Activated CD4-positive, alpha-beta T cell treated with anti-CD3 and anti-CD28 coated beads, Interleukin-2, amount 10 ng/mL, durations not matched to agents 24 days and 14 days (primary cell): Measurements from ENCODE around the gene IL31RA. TPM values are rescaled to one million over a fixed set of nuclear protein-coding genes. Genes with fewer than 3 reads are reported as not detected.

Source experiments
- DNase-seq: peaks from one replicate; pipeline ENCODE4 v3.0.0; 2022
- H3K27ac Mint-ChIP-seq: one replicate; pipeline ENCODE4 v1.8.0; 2022; ENCODE audit warnings: mild to moderate bottlenecking, mixed read lengths
- H3K27me3 Mint-ChIP-seq: one replicate; pipeline ENCODE4 v1.8.0; 2022; ENCODE audit warnings: mixed read lengths
- H3K36me3 Mint-ChIP-seq: one replicate; pipeline ENCODE4 v1.8.0; 2022; ENCODE audit warnings: low read depth, mild to moderate bottlenecking, mixed read lengths
- H3K4me1 Mint-ChIP-seq: one replicate; pipeline ENCODE4 v1.8.0; 2021; ENCODE audit warnings: mixed read lengths
- H3K4me3 Mint-ChIP-seq: one replicate; pipeline ENCODE4 v1.8.0; 2022; ENCODE audit warnings: mild to moderate bottlenecking, moderate library complexity, mixed read lengths
- H3K9me3 Mint-ChIP-seq: one replicate; pipeline ENCODE4 v1.8.0; 2021; ENCODE audit warnings: mixed read lengths
- intact Hi-C: fragments of 100-400 bp; cut with micrococcal nuclease; formaldehyde crosslinking; loops from one replicate; pipeline ENCODE4 v1.15.1; 2023
- total RNA-seq: library from RNA; stranded (reverse); gene quantifications from 2 replicates; pipeline ENCODE4 v1.2.3, GENCODE V29; 2022

Gene IL31RA
- total RNA-seq, 1 donor from 2014 or later: 0.63 TPM

DNA sequence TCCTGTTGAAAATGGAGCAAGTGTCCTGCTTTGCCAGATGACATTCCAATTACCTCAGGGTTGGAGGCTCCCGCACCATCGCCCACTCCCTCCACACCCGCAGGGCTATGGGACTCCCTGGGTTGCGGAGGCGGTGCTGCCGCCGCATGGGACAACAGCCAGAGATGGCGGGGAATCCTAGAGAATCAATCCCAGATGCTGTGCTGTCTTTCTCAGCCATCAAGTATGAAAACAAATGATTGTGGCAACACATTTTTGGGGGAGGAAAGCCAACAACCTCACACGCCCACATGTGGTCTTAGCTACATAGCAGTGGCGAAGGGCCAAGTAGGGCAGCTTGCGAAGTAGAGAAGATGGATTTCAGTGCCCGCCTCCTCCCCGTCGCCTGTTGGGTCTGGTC lies 46.7 kb downstream of the IL31RA start:
- peaks cover 32% of the 10 kb centered on the region for H3K4me1 Mint-ChIP-seq
- no peak overlapping the region for H3K27ac Mint-ChIP-seq
- H3K36me3 Mint-ChIP-seq: peaks cover 1% of the 10 kb centered on the region
- intact Hi-C loops: no loop called here
- DNase-seq: no peak
- H3K27me3 Mint-ChIP-seq: no peaks in the 10 kb centered on the region
- H3K4me3 Mint-ChIP-seq: no peak overlapping the region
- H3K9me3 Mint-ChIP-seq: no peaks in the 10 kb centered on the region

DNA sequence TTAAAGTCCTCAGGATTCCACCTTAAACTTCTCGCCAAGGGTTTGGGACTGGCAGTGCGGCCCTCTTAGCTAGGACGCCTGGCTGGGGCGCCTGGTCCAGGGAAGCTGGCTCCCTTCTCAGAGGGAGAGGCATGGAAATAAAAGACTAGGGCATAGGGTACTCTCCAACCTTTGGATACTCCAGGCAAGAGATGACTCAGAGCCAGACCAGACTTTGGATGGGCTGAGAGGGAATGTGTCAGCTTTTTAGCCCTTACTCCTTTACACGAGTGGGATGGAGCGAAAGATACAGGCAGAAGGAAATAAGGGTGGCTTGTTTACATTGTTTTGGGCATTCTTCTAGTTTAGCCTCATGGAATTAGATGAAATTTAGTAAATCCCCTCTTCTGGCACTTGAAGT lies 48.2 kb downstream of the IL31RA start:
- DNase-seq: no peak
- H3K27me3 Mint-ChIP-seq: no peaks in the 10 kb centered on the region
- H3K36me3 Mint-ChIP-seq: peaks cover 1% of the 10 kb centered on the region
- H3K9me3 Mint-ChIP-seq: no peaks in the 10 kb centered on the region
- intact Hi-C loops: no loop called here
- H3K27ac Mint-ChIP-seq: peak overlapping the region; percentile 52
- no peak overlapping the region for H3K4me3 Mint-ChIP-seq
- H3K4me1 Mint-ChIP-seq: peaks cover 41% of the 10 kb centered on the region

DNA sequence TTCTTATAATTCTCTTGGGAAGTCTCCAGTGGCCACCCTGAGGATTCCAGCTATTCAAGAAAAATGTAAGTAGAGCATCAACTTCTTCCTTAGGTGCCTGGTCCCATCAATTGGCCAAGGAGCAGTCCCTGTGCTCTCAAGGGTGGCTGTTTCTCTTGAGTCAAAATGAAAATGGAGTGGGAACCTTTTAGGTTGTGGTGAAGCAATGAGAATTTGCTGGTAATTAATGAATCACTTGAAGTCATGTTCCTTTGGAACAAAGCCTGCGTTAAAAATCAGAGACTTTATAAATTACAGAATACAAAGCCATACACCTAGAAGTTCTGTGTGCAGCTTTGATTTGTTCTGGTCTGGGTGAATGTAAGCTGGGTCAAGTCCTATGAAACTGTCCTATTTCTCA lies 48.9 kb downstream of the IL31RA start:
- peak overlapping the region; percentile 66 for H3K27ac Mint-ChIP-seq
- H3K9me3 Mint-ChIP-seq: no peaks in the 10 kb centered on the region
- intact Hi-C loops: loop anchor here (5.0 to 10.0 kb wide), 4 partner anchors 138 to 725 kb away; partner anchors contain the start of genes CDC20B and SLC38A9
- no peak overlapping the region for H3K4me3 Mint-ChIP-seq
- DNase-seq: no peak
- H3K4me1 Mint-ChIP-seq: peaks cover 43% of the 10 kb centered on the region
- no peaks in the 10 kb centered on the region for H3K27me3 Mint-ChIP-seq
- H3K36me3 Mint-ChIP-seq: peaks cover 1% of the 10 kb centered on the region

DNA sequence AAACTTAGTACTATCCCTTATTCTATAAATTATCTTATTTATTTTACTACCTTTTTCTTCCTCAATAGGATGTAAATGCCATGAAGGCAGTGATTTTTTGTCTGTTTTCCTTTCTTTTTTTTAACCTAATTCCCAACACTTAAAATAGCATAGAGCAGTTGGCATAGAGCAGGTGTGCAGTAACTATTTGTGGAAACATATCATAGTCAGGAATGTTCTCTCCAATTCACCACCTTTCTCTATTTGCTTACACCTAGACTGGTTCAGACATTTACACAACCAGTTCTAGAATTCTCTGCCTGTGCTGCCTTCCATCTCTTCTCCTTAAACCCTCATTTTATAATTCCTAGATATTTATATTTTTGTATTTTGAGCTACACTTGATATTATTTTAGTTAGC lies 49.6 kb downstream of the IL31RA start:
- H3K4me1 Mint-ChIP-seq: peaks cover 50% of the 10 kb centered on the region
- H3K36me3 Mint-ChIP-seq: peaks cover 1% of the 10 kb centered on the region
- no peak for DNase-seq
- no peaks in the 10 kb centered on the region for H3K27me3 Mint-ChIP-seq
- no peak overlapping the region for H3K4me3 Mint-ChIP-seq
- H3K9me3 Mint-ChIP-seq: no peaks in the 10 kb centered on the region
- no peak overlapping the region for H3K27ac Mint-ChIP-seq
- intact Hi-C loops: loop anchor here (5.0 to 10.0 kb wide), 4 partner anchors 138 to 726 kb away; partner anchors contain the start of genes CDC20B and SLC38A9

DNA sequence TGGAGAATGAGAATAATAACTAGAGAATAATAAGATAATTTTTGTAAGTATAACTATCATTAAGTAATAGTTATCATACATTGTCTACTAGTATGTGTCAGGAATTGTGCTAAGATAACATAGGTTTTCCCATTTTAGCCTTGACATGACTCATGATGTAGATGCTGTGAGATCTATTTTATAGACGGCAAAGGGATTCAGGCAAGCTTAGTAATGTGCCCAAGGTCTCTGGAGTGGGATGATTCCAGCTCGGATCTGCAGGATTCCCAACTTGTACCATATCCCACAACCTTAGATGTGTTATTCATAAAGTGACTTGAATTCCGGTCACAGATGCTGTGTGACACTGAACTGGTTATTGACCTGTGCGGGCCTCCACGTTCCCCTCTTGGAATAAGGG lies 51.5 kb downstream of the IL31RA start:
- H3K9me3 Mint-ChIP-seq: no peaks in the 10 kb centered on the region
- H3K27ac Mint-ChIP-seq: peak overlapping the region; percentile 67
- H3K4me1 Mint-ChIP-seq: peaks cover 47% of the 10 kb centered on the region
- intact Hi-C loops: loop anchor here (2.0 to 10.0 kb wide), 6 partner anchors 34 to 728 kb away; partner anchors contain the start of genes CDC20B and SLC38A9
- H3K36me3 Mint-ChIP-seq: peaks cover 1% of the 10 kb centered on the region
- peak overlapping the region; percentile 67 for H3K4me3 Mint-ChIP-seq
- DNase-seq: no peak
- no peaks in the 10 kb centered on the region for H3K27me3 Mint-ChIP-seq

DNA sequence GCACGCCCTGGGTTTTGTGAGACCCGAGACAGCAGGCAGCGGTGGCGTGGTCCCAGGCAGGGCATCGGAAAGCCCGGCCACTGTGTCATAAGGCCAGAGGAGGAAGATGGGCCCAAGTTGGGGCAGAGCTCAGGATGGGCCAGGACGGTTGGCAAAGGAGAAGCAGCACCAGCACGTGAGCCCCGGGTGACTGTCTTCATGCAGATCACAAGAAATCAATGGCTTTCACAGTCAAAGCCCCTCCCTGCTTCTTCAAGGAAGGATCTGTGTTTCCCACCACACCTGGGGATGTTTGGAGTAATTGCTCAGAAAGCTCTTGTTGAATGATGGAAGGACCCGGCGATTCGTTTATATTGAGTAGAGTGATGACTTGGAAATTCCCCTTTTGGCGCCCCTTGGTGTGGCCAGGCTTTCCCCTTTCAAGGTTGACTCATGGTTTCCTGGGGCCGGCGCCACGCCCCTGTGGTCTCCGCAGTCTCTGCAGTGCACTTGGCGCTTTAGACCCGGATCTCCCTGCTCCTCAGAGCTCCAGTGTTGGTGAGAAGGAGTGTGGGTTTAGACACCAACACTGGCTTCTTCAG lies 52.1 kb downstream of the IL31RA start:
- H3K4me3 Mint-ChIP-seq: peak overlapping the region; percentile 67
- H3K9me3 Mint-ChIP-seq: no peaks in the 10 kb centered on the region
- peaks cover 44% of the 10 kb centered on the region for H3K4me1 Mint-ChIP-seq
- peak; percentile 93 for DNase-seq
- intact Hi-C loops: loop anchor here (2.0 to 10.0 kb wide), 6 partner anchors 34 to 728 kb away; partner anchors contain the start of genes CDC20B and SLC38A9
- peak overlapping the region; percentile 67 for H3K27ac Mint-ChIP-seq
- no peaks in the 10 kb centered on the region for H3K27me3 Mint-ChIP-seq
- H3K36me3 Mint-ChIP-seq: peaks cover 1% of the 10 kb centered on the region

DNA sequence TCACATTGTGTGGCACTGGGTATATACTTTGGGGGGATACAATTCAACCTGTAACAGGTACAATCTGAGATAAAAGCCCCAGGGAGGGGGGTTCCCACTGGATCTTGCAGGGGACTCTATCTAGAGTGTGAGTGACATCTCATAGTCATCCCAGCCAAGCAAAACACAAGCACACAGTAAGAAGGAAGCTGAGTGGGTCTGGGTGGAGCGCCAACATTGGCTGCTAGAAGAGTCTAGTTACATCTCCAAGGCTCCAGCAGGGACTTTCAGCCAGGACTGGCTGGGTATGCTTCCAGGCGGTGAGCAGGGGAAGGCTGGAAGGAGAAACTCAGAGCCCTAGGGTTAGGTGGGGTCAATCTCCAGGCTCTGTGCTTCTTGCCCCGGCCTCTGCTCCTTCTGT lies 53.0 kb downstream of the IL31RA start:
- Mint-ChIP-seq H3K4me1 (peaks cover 44% of the 10 kb centered on the region), H3K27ac (no peak overlapping the region), H3K4me3 (no peak overlapping the region), H3K36me3 (peaks cover 1% of the 10 kb centered on the region), H3K27me3 (no peaks in the 10 kb centered on the region), H3K9me3 (peaks cover 3% of the 10 kb centered on the region)
- intact Hi-C loops: loop anchor here (5.0 to 10.0 kb wide), 4 partner anchors 142 to 729 kb away; partner anchors contain the start of genes CDC20B and SLC38A9
- DNase-seq: no peak

DNA sequence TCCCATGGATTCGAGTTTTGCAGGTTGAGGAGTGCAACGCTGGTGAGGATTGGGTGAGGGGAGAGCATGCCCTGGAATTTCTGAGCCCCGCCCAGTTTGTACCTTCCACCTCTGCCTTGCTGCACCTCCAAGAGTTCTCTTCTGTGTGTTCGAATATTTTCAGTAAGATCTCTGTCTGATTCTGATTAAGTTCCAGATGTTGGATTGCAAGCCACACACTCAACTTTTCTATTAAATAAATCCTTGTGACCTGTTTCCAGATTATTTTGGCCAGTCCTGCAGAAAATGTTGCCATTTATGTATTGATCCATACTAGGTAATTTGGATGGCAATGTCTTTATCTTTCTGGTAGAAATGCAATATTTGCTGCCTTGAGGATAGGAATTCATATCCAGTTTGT lies 54.1 kb downstream of the IL31RA start:
- H3K36me3 Mint-ChIP-seq: no peaks in the 10 kb centered on the region
- H3K9me3 Mint-ChIP-seq: peaks cover 4% of the 10 kb centered on the region
- intact Hi-C loops: loop anchor here (10.0 kb wide), 2 partner anchors 570 to 730 kb away; partner anchors contain the start of gene CDC20B
- no peak overlapping the region for H3K4me3 Mint-ChIP-seq
- no peak for DNase-seq
- H3K4me1 Mint-ChIP-seq: peaks cover 33% of the 10 kb centered on the region
- H3K27ac Mint-ChIP-seq: peak overlapping the region; percentile 42
- H3K27me3 Mint-ChIP-seq: no peaks in the 10 kb centered on the region

DNA sequence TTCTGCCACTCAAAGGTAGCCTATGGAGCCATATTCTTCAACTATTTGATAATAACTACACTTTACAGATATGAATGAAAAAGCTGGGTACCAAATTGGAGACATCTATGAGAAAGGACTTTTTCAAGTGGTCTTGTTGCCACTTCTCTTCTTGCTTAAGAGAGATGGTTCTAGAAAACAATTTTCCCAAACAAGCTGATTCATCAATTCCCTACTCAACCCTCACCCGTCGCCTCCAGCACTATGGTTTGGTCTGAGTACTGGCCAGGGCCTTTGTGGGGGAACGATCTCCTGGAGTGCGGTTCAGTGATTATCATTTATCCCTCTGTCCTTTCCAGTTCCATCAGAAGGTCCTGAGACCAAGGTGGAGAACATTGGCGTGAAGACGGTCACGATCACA lies 56.8 kb downstream of the IL31RA start:
- Mint-ChIP-seq H3K4me3 (no peak overlapping the region), H3K27ac (no peak overlapping the region), H3K27me3 (no peaks in the 10 kb centered on the region), H3K4me1 (peaks cover 30% of the 10 kb centered on the region), H3K36me3 (no peaks in the 10 kb centered on the region), H3K9me3 (peaks cover 4% of the 10 kb centered on the region)
- intact Hi-C loops: loop anchor here (10.0 kb wide), 2 partner anchors 573 to 733 kb away; partner anchors contain the start of gene CDC20B
- no peak for DNase-seq

DNA sequence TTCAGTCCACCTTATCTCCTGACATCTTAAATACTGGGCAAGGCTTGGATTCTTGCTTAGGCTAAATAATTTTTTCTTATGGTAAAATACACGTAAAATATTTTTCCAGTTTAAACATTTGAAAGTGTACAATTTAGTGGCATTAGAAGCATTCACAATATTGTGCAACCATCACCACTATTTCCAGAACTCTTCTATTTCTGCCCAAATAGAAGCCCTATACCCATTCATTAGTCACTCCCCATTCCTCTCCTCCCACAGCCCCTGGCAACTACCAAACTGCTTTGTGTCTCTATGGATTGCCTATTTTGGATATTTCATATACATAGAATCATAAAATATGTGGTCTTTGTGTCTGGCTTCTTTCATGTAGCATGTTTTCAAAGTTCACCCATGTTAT lies 57.6 kb downstream of the IL31RA start:
- H3K4me1 Mint-ChIP-seq: peaks cover 21% of the 10 kb centered on the region
- no peaks in the 10 kb centered on the region for H3K36me3 Mint-ChIP-seq
- no peak overlapping the region for H3K4me3 Mint-ChIP-seq
- H3K27me3 Mint-ChIP-seq: no peaks in the 10 kb centered on the region
- H3K27ac Mint-ChIP-seq: no peak overlapping the region
- DNase-seq: no peak
- H3K9me3 Mint-ChIP-seq: peaks cover 4% of the 10 kb centered on the region
- intact Hi-C loops: loop anchor here (10.0 kb wide), 2 partner anchors 574 to 734 kb away; partner anchors contain the start of gene CDC20B

DNA sequence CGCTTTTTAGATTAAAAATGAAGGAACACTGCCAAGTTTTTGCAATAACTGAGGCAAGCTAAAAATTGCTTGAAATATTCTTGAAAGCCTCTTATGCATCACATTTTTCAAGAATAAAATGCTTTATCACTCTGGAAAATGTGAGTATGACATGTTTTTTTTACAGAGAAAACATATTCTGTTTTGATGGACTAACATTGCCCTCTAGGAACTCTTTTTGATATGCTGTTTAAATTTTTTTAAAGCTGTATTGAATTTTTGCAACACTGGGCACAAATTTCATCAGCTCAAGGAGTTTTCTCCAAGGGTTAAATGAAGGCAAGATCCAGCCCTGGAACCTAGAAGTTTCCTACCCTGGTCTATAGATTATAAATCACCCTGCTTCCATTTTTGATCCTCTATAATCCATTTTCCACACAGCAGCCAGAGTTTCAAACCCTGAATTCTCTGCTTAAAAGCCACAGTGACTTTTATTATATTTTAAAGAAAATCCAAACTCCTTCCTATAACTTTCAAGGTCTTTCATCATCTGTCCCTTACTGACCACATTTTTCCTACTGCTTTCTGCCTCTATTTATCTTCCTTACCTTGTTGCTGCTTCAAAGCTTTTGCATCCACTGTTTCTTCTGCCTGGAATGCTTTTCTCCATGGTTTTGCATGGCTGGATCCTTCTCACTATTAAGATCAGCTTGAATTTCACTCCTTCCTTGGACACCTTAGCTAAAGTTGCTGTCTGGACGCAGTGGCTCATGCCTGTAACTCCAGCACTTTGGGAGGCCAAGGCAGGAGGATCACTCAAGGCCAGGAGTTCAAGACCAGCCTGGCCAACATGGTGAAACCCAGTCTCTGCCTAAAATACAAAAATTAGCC lies 60.9 kb downstream of the IL31RA start:
- DNase-seq: no peak
- H3K27me3 Mint-ChIP-seq: no peaks in the 10 kb centered on the region
- peaks cover 4% of the 10 kb centered on the region for H3K9me3 Mint-ChIP-seq
- H3K4me3 Mint-ChIP-seq: no peak overlapping the region
- H3K36me3 Mint-ChIP-seq: no peaks in the 10 kb centered on the region
- peak overlapping the region; percentile 0 for H3K27ac Mint-ChIP-seq
- intact Hi-C loops: no loop called here
- peaks cover 7% of the 10 kb centered on the region for H3K4me1 Mint-ChIP-seq

DNA sequence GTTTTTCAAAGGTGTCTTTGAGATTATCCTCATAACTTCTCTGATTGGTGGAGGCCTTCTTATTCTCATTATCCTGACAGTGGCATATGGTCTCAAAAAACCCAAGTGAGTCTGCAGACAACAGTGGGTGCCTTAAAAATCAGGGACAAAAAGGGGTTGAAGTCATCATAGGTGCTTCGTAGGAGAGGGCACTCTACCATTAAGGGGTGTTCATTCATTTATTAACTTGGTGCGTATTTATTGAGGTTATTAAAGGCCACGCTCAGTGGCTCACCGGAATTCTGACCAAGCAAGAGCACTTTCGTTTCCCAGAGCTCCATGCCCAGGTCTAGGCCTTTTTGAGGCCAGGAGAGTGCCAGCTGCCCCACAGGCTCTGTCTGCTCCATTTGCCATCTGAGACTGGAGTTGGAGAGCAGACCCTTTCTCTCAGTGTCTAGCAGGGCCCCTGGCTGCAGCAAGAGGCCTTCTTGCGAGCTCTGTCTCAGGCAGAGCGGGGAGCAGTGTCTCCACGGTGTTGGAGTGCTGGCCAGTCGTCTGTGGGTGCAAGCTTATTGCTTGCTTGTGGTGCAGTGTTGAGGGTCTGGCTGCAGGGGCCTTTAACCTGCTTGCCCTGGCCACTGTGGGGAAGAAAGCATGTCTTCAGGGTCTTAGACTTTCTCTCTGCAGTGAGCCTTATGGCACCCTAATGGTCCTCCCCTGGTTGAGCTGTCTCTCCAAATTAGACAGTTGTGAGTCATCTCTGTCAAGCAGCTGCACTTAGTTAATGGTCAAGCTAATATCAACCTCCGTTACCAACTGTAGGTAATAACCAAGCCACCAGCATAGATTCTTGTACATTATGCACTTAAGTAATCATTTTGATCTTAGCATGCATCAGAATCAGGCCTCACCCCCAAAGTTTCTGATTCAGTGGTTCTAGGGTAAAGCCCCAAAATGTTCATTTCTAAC lies 62.6 kb downstream of the IL31RA start:
- H3K36me3 Mint-ChIP-seq: no peaks in the 10 kb centered on the region
- no peaks in the 10 kb centered on the region for H3K27me3 Mint-ChIP-seq
- H3K4me3 Mint-ChIP-seq: no peak overlapping the region
- H3K9me3 Mint-ChIP-seq: peaks cover 4% of the 10 kb centered on the region
- no peak overlapping the region for H3K27ac Mint-ChIP-seq
- no peak for DNase-seq
- peaks cover 14% of the 10 kb centered on the region for H3K4me1 Mint-ChIP-seq
- intact Hi-C loops: no loop called here

DNA sequence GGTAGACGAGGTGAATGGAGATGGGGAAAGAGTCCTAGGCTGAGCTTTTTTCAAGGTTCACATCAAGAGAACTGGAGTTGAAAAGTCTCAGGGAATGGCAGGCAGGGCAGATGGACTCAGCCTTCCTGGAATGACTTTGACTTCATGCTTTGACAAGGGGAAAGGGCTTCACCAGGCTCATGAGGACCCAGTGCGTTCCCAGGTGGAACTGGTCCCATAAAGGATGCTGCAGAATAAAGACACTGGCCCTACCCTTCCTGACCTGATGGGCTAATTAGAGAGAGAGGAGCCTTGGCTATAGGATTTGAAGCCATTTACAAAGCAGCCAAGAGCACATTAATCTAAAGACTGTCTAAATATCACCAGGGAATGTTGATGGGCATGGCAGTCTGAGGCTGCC lies 63.8 kb downstream of the IL31RA start:
- H3K36me3 Mint-ChIP-seq: no peaks in the 10 kb centered on the region
- intact Hi-C loops: no loop called here
- H3K4me1 Mint-ChIP-seq: peaks cover 26% of the 10 kb centered on the region
- H3K27ac Mint-ChIP-seq: no peak overlapping the region
- H3K27me3 Mint-ChIP-seq: no peaks in the 10 kb centered on the region
- no peak overlapping the region for H3K4me3 Mint-ChIP-seq
- no peak for DNase-seq
- H3K9me3 Mint-ChIP-seq: no peaks in the 10 kb centered on the region
